Panc1 (cell line): ENCODE results near the gene COLGALT1. TPM values are rescaled to one million over a fixed set of nuclear protein-coding genes. Genes with fewer than 3 reads are reported as not detected.

Experiments
- ATAC-seq: fragments of 200-7000 bp; cut with Tn5 transposase; 2 replicates; pipeline ENCODE4 v1.9.1; 2020; ENCODE audit warnings: mild to moderate bottlenecking, moderate library complexity
- BruUV-seq: library from RNA; stranded (reverse); fragments of 400-500 nt; replicated peaks from 2 replicates; lab custom pipeline; 2021; lab: Mats Ljungman, UMichigan
- CTCF ChIA-PET: fragments of 300-600 bp; sonication (Branson Sonifier 250); formaldehyde crosslinking; loops from one replicate; lab custom pipeline; 2022; ENCODE audit warnings: antibody characterized with exemption; lab: Charles Lee
- POLR2A ChIA-PET: fragments of 300-600 bp; sonication (Branson Sonifier 250); formaldehyde crosslinking; loops from one replicate; lab custom pipeline; 2022; ENCODE audit warnings: antibody characterized with exemption; lab: Charles Lee
- DNase-seq: peaks from one replicate; pipeline ENCODE4 v3.0.0-alpha.2; 2010; ENCODE audit warnings: low read depth, low spot score
- H3K27ac ChIP-seq: 2 replicates; pipeline ENCODE4 v1.5.1; 2011; ENCODE audit warnings: mild to moderate bottlenecking, low read length, inconsistent platforms
- H3K27me3 ChIP-seq: fragments of 200-500 bp; sonication (Bioruptor generic); 2 replicates; pipeline ENCODE4 v1.6.0; 2014; ENCODE audit warnings: low read length, inconsistent platforms; ENCODE audit not compliant: control insufficient read depth, insufficient read depth
- H3K36me3 ChIP-seq: fragments of 200-500 bp; sonication (Bioruptor generic); 2 replicates; pipeline ENCODE4 v1.5.1; 2014; ENCODE audit warnings: inconsistent platforms, mild to moderate bottlenecking, low read length, moderate library complexity; ENCODE audit not compliant: control insufficient read depth, insufficient read depth
- H3K4me1 ChIP-seq: 2 replicates; pipeline ENCODE4 v1.5.1; 2011; ENCODE audit warnings: inconsistent platforms, mild to moderate bottlenecking, low read length, moderate library complexity; ENCODE audit not compliant: control insufficient read depth, insufficient read depth
- H3K4me3 ChIP-seq, 2 experiments: 2 replicates each; pipeline ENCODE4 v1.5.1; 2011 to 2012; ENCODE audit warnings: low read depth in 2 of 2, low read length in 2 of 2, mild to moderate bottlenecking in 2 of 2, inconsistent platforms in 1 of 2, moderate library complexity in 1 of 2
- H3K9me3 ChIP-seq: fragments of 200-500 bp; sonication (Bioruptor generic); 2 replicates; pipeline ENCODE4 v1.5.1; 2014; ENCODE audit warnings: low read depth, mild to moderate bottlenecking, inconsistent platforms, low read length, moderate library complexity; ENCODE audit not compliant: control insufficient read depth, insufficient read depth
- POLR2AphosphoS5 ChIP-seq: IDR thresholded peaks from 2 replicates; pipeline ENCODE4 v1.6.1; 2012; ENCODE audit warnings: mild to moderate bottlenecking, low read depth, low read length, moderate library complexity
- SIN3A ChIP-seq: IDR thresholded peaks from 2 replicates; pipeline ENCODE4 v1.6.1; 2012; ENCODE audit warnings: low read depth, mild to moderate bottlenecking, low read length, moderate library complexity, borderline replicate concordance; ENCODE audit not compliant: insufficient read depth
- TCF7L2 ChIP-seq: IDR thresholded peaks from 2 replicates; pipeline ENCODE4 v1.6.1; 2011; ENCODE audit warnings: mild to moderate bottlenecking, low read depth, low read length, inconsistent platforms
- in situ Hi-C: cut with HindIII; loops from 2 replicates; pipeline ENCODE4 v1.10.0; 2016; ENCODE audit warnings: low sequenced_read_pairs, low pct_unique_long_range_greater_than_20kb
- intact Hi-C: fragments of 100-400 bp; cut with micrococcal nuclease; formaldehyde crosslinking; loops from one replicate; pipeline ENCODE4 v1.10.0; 2022; ENCODE audit not compliant: unreplicated experiment
- total RNA-seq: library from RNA; stranded (reverse); gene quantifications from one replicate; pipeline ENCODE4 v1.2.1, GENCODE V29; 2021; ENCODE audit not compliant: unreplicated experiment
- TF ChIP-seq, protein P1 (sequence below), 2 experiments: IDR thresholded peaks; 2 replicates each; pipeline ENCODE4 v1.6.1; 2011 to 2012; ENCODE audit warnings: low read depth in 2 of 2, control low read depth in 1 of 2, low read length in 1 of 2, mild to moderate bottlenecking in 1 of 2, moderate library complexity in 1 of 2; ENCODE audit not compliant: insufficient read depth in 1 of 2
- TF ChIP-seq, protein P2 (sequence below): fragments of 450-650 bp; IDR thresholded peaks from 2 replicates; pipeline ENCODE4 v1.5.1; 2017; ENCODE audit warnings: mild to moderate bottlenecking

The COLGALT1 gene
- total RNA-seq, 1 experiment from 2014 or later, result 97.2 TPM

DNA sequence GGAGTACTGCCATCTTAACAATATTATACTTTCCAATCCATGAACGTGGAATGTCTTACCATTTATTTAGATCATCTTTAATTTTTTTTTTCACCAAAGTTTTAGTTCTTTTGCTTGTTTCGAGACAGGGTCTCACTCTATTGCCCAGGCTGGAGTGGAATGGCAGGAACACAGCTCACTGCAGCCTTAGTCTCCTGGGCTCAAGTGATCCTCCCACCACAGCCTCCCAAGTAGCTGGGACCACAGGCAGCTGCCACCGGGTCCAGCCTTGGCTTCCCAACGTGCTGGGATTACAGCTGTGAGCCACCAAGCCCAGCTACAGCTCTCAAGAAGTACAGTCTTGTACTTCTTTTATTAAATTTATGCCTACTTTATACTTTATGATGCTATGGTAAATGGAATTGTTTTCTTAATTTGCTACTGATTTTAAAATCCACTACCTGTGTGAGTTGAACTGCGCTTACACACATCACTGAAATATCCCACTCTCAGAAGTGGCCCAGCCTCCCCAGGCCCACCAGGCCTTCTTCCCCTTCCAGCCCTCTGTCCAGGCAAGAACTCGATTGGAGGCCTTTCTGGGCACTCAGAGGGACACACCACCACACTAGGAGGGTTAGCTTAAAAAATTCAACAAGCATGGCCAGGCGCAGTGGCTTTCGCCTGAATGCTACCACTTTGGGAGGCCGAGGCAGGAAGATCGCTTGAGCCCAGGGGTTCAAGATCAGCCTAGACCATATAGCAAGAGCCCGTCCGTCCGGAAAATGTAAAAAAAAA, 45.0 kb upstream of the COLGALT1 start:
- intact Hi-C loops, result no loop called here
- no peak for ATAC-seq
- Histone ChIP-seq H3K27ac (peak overlapping the region; percentile 89), H3K27me3 (no peaks in the 10 kb centered on the region), H3K9me3 (no peaks in the 10 kb centered on the region), H3K36me3 (no peaks in the 10 kb centered on the region; the same call in 1 of the 2 replicates), H3K4me3 (peak overlapping the region; percentile 78 to 92), H3K4me1 (no peaks in the 10 kb centered on the region; the same call in 1 of the 2 replicates)
- TSS peak; percentile 77 for BruUV-seq
- CTCF ChIA-PET, result interaction anchor here (0.7 kb wide), 1 partner anchor 27 kb away, joined by 6 read pairs; no protein-coding TSS in a partner anchor
- TF ChIP-seq, protein P1, sequence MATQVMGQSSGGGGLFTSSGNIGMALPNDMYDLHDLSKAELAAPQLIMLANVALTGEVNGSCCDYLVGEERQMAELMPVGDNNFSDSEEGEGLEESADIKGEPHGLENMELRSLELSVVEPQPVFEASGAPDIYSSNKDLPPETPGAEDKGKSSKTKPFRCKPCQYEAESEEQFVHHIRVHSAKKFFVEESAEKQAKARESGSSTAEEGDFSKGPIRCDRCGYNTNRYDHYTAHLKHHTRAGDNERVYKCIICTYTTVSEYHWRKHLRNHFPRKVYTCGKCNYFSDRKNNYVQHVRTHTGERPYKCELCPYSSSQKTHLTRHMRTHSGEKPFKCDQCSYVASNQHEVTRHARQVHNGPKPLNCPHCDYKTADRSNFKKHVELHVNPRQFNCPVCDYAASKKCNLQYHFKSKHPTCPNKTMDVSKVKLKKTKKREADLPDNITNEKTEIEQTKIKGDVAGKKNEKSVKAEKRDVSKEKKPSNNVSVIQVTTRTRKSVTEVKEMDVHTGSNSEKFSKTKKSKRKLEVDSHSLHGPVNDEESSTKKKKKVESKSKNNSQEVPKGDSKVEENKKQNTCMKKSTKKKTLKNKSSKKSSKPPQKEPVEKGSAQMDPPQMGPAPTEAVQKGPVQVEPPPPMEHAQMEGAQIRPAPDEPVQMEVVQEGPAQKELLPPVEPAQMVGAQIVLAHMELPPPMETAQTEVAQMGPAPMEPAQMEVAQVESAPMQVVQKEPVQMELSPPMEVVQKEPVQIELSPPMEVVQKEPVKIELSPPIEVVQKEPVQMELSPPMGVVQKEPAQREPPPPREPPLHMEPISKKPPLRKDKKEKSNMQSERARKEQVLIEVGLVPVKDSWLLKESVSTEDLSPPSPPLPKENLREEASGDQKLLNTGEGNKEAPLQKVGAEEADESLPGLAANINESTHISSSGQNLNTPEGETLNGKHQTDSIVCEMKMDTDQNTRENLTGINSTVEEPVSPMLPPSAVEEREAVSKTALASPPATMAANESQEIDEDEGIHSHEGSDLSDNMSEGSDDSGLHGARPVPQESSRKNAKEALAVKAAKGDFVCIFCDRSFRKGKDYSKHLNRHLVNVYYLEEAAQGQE (IDR thresholded peaks at IDR 0.05; ENCODE audit: insufficient read depth in 1 of 2, low read depth in 2 of 2, low read length in 1 of 2), result no peak
- TF ChIP-seq SIN3A (no peak), POLR2AphosphoS5 (no peak), TCF7L2 (no peak)
- TF ChIP-seq, protein P2, sequence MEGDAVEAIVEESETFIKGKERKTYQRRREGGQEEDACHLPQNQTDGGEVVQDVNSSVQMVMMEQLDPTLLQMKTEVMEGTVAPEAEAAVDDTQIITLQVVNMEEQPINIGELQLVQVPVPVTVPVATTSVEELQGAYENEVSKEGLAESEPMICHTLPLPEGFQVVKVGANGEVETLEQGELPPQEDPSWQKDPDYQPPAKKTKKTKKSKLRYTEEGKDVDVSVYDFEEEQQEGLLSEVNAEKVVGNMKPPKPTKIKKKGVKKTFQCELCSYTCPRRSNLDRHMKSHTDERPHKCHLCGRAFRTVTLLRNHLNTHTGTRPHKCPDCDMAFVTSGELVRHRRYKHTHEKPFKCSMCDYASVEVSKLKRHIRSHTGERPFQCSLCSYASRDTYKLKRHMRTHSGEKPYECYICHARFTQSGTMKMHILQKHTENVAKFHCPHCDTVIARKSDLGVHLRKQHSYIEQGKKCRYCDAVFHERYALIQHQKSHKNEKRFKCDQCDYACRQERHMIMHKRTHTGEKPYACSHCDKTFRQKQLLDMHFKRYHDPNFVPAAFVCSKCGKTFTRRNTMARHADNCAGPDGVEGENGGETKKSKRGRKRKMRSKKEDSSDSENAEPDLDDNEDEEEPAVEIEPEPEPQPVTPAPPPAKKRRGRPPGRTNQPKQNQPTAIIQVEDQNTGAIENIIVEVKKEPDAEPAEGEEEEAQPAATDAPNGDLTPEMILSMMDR, result no peak
- POLR2A ChIA-PET, result interaction anchor here (0.7 kb wide), 2 partner anchors 91 to 105 kb away, joined by 5 to 9 read pairs; partner anchors contain the start of genes BST2 and MVB12A
- in situ Hi-C loops, result no loop called here
- DNase-seq, result no peak

DNA sequence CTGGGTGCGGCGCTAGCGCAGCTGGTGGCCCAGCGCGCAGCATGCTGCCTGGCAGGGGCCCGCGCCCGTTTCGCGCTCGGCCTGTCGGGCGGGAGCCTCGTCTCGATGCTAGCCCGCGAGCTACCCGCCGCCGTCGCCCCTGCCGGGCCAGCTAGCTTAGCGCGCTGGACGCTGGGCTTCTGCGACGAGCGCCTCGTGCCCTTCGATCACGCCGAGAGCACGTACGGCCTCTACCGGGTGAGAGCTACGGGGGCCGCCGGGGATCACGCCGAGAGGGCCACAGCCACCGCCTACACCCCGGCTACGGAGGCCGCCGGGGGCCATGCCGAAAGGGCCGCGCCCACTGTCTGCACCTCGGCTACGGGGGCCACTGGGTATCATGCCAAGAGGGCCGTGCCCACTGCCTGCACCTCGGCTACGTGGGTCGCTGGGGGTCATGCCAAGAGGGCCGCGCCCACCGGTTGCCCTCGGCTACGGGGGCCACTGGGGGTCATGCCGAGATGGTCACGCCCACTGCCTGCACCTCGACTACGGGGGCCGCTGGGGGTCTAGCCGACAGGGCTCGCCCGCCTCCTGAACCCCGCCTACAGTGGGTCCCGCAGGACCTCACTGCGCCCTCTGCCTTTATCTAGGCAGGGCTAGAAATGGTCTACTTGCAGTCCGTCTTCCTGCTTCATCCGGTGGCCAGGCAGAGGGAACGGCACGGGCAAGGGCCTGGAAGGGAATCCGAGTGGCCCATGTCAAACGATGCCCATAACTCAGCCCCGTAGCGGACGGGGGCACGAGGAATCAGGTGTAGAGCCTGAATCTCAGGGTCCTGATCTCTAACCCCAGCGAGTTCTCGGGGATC, 43.5 kb upstream of the COLGALT1 start:
- no peaks in the 10 kb centered on the region; the same call in 1 of the 2 replicates for H3K36me3 ChIP-seq
- DNase-seq (peak; percentile 32), ATAC-seq (peak; percentile 85)
- ChIA-PET POLR2A (interaction anchor here (1.0 kb wide), 1 partner anchor 8 kb away, joined by 4 read pairs; no protein-coding TSS in a partner anchor), CTCF (interaction anchor here (0.6 to 0.7 kb wide), 2 partner anchors 8 to 43 kb away, joined by 3 read pairs; no protein-coding TSS in a partner anchor)
- H3K27me3 ChIP-seq, result no peaks in the 10 kb centered on the region
- BruUV-seq, result no TSS peak
- intact Hi-C loops (no loop called here), in situ Hi-C loops (no loop called here)
- no peaks in the 10 kb centered on the region for H3K9me3 ChIP-seq
- peak overlapping the region; percentile 89 for H3K27ac ChIP-seq
- TF ChIP-seq SIN3A (peak; percentile 55; the same call in 1 of the 2 replicates), POLR2AphosphoS5 (no peak; the same call in 1 of the 2 replicates), TCF7L2 (0 out of 2 replicates have a peak, but pooled peaks have one; percentile 24)
- TF ChIP-seq, protein P1 (IDR thresholded peaks at IDR 0.05; ENCODE audit: insufficient read depth in 1 of 2, low read depth in 2 of 2, low read length in 1 of 2), result no peak
- TF ChIP-seq, protein P2, result no peak
- H3K4me1 ChIP-seq, result no peaks in the 10 kb centered on the region; the same call in 1 of the 2 replicates
- H3K4me3 ChIP-seq, result peak overlapping the region; percentile 78 to 92
